OCI-LY1 (cell line): ENCODE data around the gene SMC5.

ENCODE experiments used
- CTCF ChIP-seq: fragments of 200-600 bp; sonication (generic), shearing (Covaris generic); IDR thresholded peaks from 2 replicates; pipeline ENCODE4 v1.5.1; 2017; ENCODE audit warnings: mild to moderate bottlenecking, antibody characterized with exemption, low read length, moderate library complexity, mixed read lengths
- EZH2 ChIP-seq: fragments of 200-600 bp; sonication (generic), shearing (Covaris generic); IDR thresholded peaks from 2 replicates; pipeline ENCODE4 v1.8.0; 2017; ENCODE audit warnings: borderline replicate concordance, mixed run types, mild to moderate bottlenecking, antibody characterized with exemption, low read length, moderate library complexity, mixed read lengths

- TF ChIP-seq CTCF (no peak), EZH2 (no peak)
Observed at GRCh38 chr9:70392850-70393249, 134.1 kb downstream of the SMC5 start.
